Renal cortical epithelial cell (primary cell): ENCODE data around the gene BSG. TPM values are rescaled to one million over a fixed set of nuclear protein-coding genes. Genes with fewer than 3 reads are reported as not detected.
"Not testable (repeated sequence)": the region's sequence is repeated elsewhere in the genome, so short reads cannot be mapped to it uniquely, and the experiment has no call there.

Experiments used
- DNase-seq: peaks from one replicate; pipeline ENCODE4 v3.0.0-alpha.2; 2011; ENCODE audit warnings: low read depth
- total RNA-seq: library from RNA; depleted of rRNA; stranded (reverse); fragments of >200 nt; gene quantifications from 2 replicates; pipeline ENCODE4 v1.2.3, GENCODE V29; 2014

The BSG gene
- total RNA-seq, 1 donor from 2014 or later = 555 TPM

DNA sequence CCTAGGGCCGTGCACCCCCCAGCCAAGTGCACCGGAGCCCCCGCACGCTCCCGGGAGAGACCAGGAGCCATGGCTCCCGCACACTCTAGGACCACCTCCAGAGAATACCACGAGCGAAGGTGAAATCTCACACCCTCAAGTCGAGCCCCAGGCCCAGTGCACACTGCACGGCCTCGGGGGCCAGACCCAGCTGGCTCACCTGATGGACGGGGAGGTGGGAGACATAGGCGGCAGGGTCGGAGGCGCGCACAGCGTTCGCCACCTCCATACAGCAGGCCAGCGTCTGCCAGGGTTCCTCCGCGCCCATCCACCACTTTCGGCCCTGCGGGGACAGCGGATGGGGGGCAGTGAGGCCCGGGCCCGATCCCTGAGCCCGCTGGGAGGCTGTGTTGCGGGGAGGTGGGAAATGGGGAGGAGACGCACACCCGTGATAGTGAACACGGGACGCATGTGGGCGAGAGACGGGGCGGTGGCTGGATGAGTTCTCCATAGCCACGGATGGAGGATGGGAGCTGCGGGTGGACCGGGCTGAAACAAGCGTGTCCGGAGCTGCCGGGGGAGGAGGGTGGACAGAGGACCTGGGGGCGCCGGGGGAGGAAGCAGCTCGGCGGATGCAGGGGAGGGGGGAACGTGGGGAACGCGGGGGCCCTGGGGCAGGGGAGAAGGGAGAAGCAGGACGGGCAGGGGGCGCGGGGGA, 47.9 kb downstream of the BSG start:
- DNase-seq = no peak

DNA sequence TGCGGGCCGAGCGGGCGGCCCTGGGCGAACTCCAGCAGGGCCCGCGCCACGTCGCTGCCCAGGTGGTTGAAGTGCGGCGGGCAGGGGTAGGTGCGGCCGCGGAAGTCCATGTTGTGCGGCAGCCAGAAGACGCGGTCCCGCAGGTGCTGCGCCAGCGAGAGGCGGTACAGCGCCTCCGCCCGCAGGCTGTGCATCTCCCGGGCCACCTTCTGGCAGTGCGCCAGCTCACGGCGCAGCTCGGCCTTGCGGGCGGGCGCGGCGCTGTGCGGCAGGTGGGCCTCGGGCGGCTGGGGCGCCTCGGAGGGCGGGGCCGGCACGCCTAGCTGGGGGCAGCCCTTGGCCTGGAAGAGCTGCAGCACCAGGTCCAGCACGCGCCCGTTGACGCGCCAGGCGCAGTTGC, 48.8 kb downstream of the BSG start:
- not testable (repeated sequence) for DNase-seq

DNA sequence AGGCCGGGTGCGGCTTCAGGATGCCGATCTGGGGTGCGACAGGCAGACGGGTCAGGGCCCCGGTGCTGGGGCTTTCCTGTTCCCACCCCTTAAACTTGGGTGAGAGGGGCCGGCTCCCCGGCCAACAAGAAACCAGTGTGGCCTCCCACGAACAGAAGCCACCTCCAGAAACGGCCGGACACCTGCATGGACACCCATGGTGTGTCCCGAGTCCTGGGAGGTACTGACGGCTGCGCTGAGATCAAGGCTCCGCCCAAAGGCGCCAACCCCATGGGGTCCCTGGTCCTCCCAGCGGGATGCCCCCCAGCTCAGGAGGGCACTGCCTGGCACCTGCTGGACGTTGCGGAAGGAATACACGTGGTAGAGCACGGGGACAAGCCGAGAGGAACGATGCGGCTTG, 49.4 kb downstream of the BSG start:
- no peak for DNase-seq

DNA sequence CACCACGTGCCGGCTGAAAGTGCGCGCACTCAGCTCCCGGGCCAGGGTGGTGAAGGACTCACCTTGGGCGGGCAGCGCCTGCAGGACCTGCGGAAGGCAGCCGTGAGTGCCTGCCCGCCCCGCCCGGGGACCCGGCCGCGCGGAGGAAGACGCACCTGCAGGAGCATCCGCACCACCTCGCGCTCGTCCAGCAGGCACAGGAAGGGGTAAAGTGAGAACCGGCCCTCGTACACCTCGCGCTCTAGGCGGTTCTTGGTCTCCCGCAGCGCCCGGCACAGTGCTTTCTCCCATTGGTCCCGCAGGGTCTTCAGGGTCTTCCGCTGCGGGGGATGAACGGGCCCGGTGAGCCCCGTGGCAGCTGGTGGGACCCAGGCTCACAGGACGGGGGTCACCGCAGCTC, 50.3 kb downstream of the BSG start:
- DNase-seq = no peak

DNA sequence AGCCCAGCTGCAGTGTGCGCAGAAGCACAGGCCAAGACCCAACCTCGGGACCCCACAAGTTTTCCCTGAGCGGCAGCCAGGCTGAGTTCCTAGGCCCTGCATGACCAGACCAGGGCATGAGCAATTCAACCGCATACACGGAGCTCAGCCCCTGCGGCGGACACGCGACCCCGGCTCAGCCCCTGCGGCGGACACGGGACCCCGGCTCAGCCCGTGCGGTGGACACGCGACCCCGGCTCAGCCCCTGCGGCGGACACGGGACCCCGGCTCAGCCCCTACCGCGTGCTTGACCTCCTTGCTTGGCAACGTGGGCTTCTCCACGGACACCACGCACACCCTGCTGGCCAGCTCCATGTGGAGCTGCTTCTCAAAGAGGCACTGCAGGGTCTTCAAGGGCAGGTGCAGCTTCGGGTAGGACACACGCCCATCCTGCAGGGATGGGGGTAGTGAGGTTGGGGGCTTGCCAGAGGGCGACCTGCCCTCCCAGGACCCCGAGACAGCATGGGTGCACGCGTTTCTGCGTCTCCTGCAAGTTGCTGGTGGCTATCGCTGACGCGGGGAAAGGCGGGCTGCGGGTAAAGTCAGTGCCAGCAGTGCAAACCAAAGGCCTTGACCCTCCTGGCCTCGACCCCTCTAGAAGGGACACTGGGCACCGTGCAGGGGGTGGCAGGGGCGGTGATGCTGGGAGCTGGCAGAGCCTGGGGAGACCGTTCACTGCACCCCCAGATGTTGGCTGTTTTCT, 51.0 kb downstream of the BSG start:
- no peak for DNase-seq

DNA sequence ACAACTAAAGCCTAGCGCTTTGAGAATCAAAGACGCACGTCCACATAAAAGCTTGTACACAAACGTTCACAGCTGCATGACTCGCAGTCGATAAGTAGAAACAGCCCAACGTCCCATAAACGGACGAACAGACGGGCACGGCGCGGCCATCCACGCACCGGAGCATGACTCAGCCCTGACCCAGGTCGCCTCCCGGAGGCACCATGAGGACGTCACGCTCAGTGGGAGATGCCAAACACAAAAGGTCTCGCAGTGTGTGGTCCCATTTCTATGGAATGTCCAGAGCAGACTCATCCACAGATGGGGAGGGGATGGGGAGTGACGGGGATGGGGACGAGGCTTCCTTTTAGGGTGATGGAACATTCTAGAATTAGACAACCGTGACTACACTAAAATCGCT, 51.6 kb downstream of the BSG start:
- peak; percentile 14 for DNase-seq

DNA sequence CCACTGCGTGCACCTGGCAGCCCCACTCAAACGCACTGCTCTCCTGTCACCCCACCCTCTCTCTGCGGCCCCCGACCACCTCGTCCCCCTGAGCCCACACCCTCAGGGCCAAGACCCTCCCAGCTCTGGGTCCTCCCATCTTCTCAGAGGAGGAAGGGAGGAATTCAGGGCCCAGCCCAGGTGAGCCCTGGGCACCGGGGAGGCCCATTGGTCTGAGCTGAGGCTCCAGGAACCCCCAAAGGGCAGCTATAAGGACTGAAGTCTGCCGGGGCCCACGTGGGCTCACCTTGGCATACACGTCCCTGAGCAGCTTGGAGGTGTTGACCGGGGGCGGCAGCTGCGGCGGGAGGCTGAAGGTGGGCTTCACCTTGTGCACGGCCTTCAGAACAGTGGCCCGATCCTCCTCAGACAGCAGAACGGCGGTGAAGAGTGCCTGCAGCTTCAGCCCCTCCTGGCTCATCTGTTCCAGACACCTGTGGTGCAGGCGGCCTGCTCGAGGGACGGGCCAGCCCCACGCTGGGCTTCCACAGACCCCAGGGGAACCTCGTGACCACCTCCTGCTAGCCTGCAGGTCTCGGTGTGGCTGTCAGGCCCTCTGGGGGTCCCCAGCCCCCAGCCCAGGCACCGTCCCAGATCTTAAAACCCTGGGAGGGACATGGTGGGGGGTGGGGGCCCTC, 52.2 kb downstream of the BSG start:
- DNase-seq = no peak

DNA sequence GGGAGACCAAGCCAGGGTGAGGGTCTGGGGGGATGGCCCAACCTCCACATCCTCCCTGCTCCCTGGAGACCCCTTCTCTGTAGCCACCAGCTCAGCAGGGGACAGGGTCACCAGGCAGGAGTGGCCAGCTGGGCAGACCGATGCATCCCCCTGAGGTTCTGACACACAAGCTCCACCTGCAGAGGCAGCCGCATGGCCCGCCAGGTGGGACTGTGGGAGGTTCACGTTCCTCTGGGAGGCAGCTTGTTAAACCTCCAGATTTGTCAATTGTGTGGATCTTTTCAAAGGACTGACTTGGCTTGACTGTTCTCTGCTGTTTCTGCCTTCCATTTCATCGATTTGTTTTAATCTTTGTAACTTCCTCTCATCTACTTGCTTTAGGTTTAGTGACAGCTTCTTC, 52.9 kb downstream of the BSG start:
- DNase-seq = no peak

DNA sequence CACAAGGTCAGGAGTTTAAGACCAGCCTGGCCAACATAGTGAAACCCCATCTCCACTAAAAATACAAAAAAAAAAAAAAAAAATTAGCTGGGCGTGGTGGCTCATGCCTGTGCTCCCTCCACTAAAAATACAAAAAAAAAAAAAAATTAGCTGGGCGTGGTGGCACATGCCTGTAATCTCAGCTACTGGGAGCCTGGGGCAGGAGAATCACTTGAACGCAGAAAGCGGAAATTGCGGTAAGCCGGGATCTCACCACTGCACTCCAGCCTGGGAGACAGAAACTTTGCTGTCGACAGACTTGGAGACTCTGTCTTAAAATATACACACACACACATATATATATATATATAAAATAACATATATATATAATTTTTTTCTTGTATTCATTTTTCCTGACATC, 54.2 kb downstream of the BSG start:
- DNase-seq = not testable (repeated sequence)

DNA sequence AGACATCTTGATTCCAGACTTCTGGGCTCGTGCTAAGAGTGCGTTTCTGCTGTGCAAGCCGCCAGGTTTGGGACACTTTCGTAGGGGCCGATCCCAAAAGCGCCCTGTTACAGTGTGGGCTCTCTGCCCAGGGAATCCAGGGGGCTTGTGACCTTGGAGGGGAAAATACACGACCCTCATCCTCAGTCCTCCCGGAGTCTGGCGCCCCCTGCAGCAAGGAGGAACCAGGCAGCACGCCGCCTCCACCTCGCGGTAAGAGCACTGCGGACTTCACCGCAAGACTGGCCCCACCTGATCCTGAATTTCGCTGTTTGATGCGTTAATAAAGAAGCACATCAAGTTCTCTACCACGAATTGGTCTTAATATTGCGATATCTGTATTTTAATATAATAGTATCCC, 55.8 kb downstream of the BSG start:
- DNase-seq = no peak

DNA sequence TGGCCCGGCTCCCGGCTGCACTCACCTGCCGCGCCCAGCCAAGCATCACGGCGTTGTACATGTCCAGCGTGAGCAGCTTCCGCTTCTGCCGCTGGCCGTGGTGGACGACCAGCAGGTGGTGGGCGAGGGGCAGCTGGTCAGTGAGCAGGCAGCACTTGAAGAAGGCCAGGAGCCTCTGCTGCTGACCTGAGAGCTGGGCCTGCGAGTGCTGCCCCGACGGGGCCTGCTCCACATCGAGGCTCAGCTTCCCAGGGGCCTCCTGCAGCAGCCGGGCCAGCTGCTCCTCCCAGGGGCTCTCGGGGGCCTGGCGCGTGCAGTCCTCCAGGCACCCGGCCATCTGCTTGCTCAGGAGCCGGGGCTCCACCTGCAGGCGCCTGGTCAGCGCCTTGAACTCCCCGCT, 57.1 kb downstream of the BSG start:
- not testable (repeated sequence) for DNase-seq

DNA sequence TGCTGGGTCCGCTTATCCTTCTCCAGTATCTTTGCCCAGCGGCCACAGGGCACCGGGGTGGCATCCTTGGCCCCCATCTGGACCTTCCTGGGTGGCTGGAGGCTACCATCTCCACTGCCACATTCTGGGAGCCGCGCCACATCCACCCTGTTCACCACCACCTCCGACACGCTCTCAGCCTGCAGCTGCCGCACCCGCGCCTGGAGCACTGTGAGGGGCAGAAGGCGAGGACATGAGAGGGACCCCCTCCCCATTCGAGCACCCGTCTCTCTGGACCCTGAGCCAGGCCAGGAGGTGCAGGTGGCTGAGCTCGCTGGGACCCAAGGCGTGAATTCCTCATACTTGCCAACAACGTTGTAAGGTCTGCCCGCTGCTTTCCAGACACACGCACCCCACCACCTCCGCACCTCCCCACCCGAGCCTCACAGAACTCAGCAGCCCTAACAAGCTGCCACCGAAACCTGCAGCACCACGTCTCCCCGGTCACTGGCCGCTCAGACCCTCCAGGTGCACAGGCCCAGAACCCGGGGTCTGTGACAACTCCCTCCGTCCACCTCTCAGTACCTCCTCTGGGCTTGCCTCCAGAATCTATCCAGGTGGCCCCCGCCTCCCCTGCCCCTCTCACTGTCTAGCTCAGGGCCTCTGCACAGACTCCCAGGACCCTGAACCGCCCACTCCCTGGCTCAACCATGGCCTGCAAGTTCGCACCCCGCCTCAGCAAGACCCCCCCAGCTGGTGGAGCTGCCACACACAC, 57.7 kb downstream of the BSG start:
- DNase-seq = no peak

DNA sequence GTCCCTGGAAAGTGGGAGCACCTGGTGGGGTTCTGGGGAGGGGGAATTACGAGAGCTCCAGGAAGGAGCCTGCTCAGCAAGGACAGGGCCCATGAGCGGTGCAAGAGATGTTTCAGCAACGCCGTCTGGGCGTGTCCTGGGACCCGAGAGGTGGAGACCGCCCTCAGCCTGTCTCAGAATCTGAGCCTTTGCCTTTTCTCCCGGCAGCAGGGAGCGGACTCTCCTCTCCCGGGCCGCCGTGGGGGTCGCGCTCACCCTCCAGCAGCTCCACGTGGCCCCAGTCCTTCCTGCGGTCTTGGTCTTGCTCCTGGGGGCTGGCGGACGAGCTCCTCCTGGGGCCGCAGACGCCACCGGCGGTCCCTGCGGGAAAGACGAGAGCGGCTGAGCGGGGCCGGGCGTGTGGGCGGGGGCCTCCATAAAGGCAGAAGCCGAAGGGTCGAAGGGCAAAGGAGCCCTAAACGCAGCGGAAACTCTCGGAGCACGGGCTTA, 60.2 kb downstream of the BSG start:
- peak; percentile 15 for DNase-seq

Other genes starting within 250 kb of the BSG start
- gene MIER2, start 227.8 kb upstream of the BSG start, total RNA-seq = 14.4 and 18.1 TPM in 2 replicates
- gene C2CD4C, start 163.4 kb upstream of the BSG start, total RNA-seq = 0.17 and 0.20 TPM in 2 replicates
- 1.0 and 5.1 TPM in 2 replicates for gene SHC2, start 111.6 kb upstream of the BSG start, total RNA-seq
- 0.05 TPM in 1 of 2 replicates, not detected in the other for gene MADCAM1, start 76.1 kb upstream of the BSG start, total RNA-seq
- gene TPGS1, start 65.1 kb upstream of the BSG start, total RNA-seq = 30.3 and 75.5 TPM in 2 replicates
- 50.3 and 94.5 TPM in 2 replicates for gene CDC34, start 40.8 kb upstream of the BSG start, total RNA-seq
- gene GZMM, start 28.5 kb upstream of the BSG start, total RNA-seq = not detected in 2 replicates
- 0.55 TPM in 1 of 2 replicates, not detected in the other for gene HCN2, start 17.3 kb downstream of the BSG start, total RNA-seq
- 22.6 and 46.3 TPM in 2 replicates for gene POLRMT, start 60.9 kb downstream of the BSG start, total RNA-seq
- gene FGF22, start 67.3 kb downstream of the BSG start, total RNA-seq = 0.10 TPM in 1 of 2 replicates, not detected in the other
- gene RNF126, start 90.6 kb downstream of the BSG start, total RNA-seq = 19.8 and 23.4 TPM in 2 replicates
- 374 and 526 TPM in 2 replicates for gene FSTL3, start 103.8 kb downstream of the BSG start, total RNA-seq
- gene PRSS57, start 122.9 kb downstream of the BSG start, total RNA-seq = not detected in 2 replicates
- 0.35 and 45.4 TPM in 2 replicates for gene PALM, start 136.3 kb downstream of the BSG start, total RNA-seq
- 6.2 and 48.4 TPM in 2 replicates for gene MISP, start 178.5 kb downstream of the BSG start, total RNA-seq
- 67.7 and 134 TPM in 2 replicates for gene PTBP1, start 224.9 kb downstream of the BSG start, total RNA-seq
- gene PLPPR3, start 249.4 kb downstream of the BSG start, total RNA-seq = 0.50 and 0.87 TPM in 2 replicates